Spleen (tissue), 11 donors: ENCODE measurements around the gene KLRB1. TPM values are rescaled to one million over a fixed set of nuclear protein-coding genes. Genes with fewer than 3 reads are reported as not detected.
"Not testable (repeated sequence)": the region's sequence is repeated elsewhere in the genome, so short reads cannot be mapped to it uniquely, and the experiment has no call there.

Source experiments
- DNase-seq: peaks from one replicate; pipeline ENCODE4 v3.0.0-alpha.2; 2020
- H3K27ac ChIP-seq, 8 donors: fragments of 200-600 bp; sonication (generic) in 7 of 8; 1 replicate in 4 of 8; 2 replicates in 4 of 8; pipeline versions ENCODE4 v1.5.0 to v1.8.0; 2016 to 2021; ENCODE audit warnings: inconsistent platforms in 4 of 8, mild to moderate bottlenecking in 4 of 8, moderate library complexity in 1 of 8
- H3K27me3 ChIP-seq, 7 donors: fragments of 200-600 bp; sonication (generic) in 6 of 7; replicated peaks in 1 of 7; 1 replicate in 4 of 7; 2 replicates in 3 of 7; pipeline versions ENCODE4 v1.5.0 to v1.8.0; 2016 to 2021; ENCODE audit warnings: inconsistent platforms in 3 of 7, mild to moderate bottlenecking in 1 of 7
- H3K36me3 ChIP-seq, 6 donors: fragments of 200-600 bp; sonication (generic) in 5 of 6; 1 replicate in 4 of 6; 2 replicates in 2 of 6; pipeline versions ENCODE4 v1.5.0 to v1.8.0; 2016 to 2021; ENCODE audit warnings: inconsistent platforms in 2 of 6
- H3K4me1 ChIP-seq, 6 donors: fragments of 200-600 bp; sonication (generic) in 5 of 6; 1 replicate in 3 of 6; 2 replicates in 3 of 6; pipeline versions ENCODE4 v1.5.0 to v1.8.0; 2016 to 2021; ENCODE audit warnings: inconsistent platforms in 3 of 6
- H3K4me3 ChIP-seq, 8 donors: fragments of 200-600 bp; sonication (generic) in 7 of 8; 1 replicate in 4 of 8; 2 replicates in 4 of 8; pipeline versions ENCODE4 v1.5.0 to v1.8.0; 2016 to 2021; ENCODE audit warnings: inconsistent platforms in 4 of 8, mild to moderate bottlenecking in 4 of 8, moderate library complexity in 2 of 8
- H3K9me3 ChIP-seq, 8 donors: fragments of 200-600 bp; sonication (generic) in 7 of 8; 1 replicate in 4 of 8; 2 replicates in 4 of 8; pipeline versions ENCODE4 v1.5.0 to v1.8.0; 2016 to 2021; ENCODE audit warnings: inconsistent platforms in 4 of 8
- CTCF ChIP-seq, 11 experiments: fragments of 200-600 bp in 7 of 11; fragments of 450-650 bp in 4 of 11; sonication (generic) in 4 of 11; IDR thresholded peaks in 8 of 11; conservative IDR thresholded peaks in 3 of 11; 1 replicate in 7 of 11; 2 replicates in 4 of 11; pipeline versions ENCODE4 v1.4.0 to v1.8.0; 2016 to 2021; ENCODE audit warnings: antibody characterized with exemption in 11 of 11, inconsistent platforms in 4 of 11, mild to moderate bottlenecking in 1 of 11
- POLR2A ChIP-seq, 3 donors: fragments of 450-650 bp; IDR thresholded peaks; one replicate each; pipeline ENCODE4 v1.5.1; 2017; ENCODE audit warnings: antibody characterized with exemption in 3 of 3, mild to moderate bottlenecking in 1 of 3
- POLR2AphosphoS5 ChIP-seq, 3 donors: sonication (generic); formaldehyde crosslinking; IDR thresholded peaks; one replicate each; pipeline ENCODE4 v1.5.1; 2017; ENCODE audit warnings: antibody characterized with exemption in 3 of 3
- WGBS, 5 donors: extraction: QIAGEN DNeasy Blood & Tissue Kit in 3 of 5; methylation state at CpG; one replicate each; pipeline versions ENCODE4 v1.1.5 to v1.1.7; 2013 to 2018; 5-methylcytosine and 5-hydroxymethylcytosine counted together
- intact Hi-C: fragments of 100-400 bp; cut with DNase I; formaldehyde crosslinking; loops from one replicate; pipeline ENCODE4 v1.15.0; 2023; ENCODE audit warnings: low total_unique reads
- polyA plus RNA-seq, 3 donors: library from polyadenylated mRNA; stranded (reverse); fragments of 200-250 nt; gene quantifications; one replicate each; pipeline ENCODE4 v1.2.1, GENCODE V29; 2013
- small RNA-seq, 4 donors: library from RNA; depleted of rRNA; stranded (forward); fragments of <200 nt; gene quantifications; one replicate each; pipeline ENCODE3, GENCODE V24; 2016
- total RNA-seq, 7 donors: library from RNA; depleted of rRNA in 3 of 7; stranded (reverse); fragments of >200 nt in 3 of 7; fragmentation: NEBNext Ultra II Directional in 4 of 7; extraction: Animal tissue kit (Norgen Biotek cat#: 25700) in 4 of 7; gene quantifications; one replicate each; pipeline versions ENCODE4 v1.1.0 to v1.2.1, GENCODE V29; 2016 to 2021
- donor health status: healthy with polysubstance abuse.
- donor health status: DM: no; HTN: no; CAD: no; lungs with moderate emphysema.
- donor health status: DM: no; HTN: no; CAD: no.
- donor health status: Bipolar disorder and iron deficiency.
- donor health status: healthy.
- donor health status: DM: no; HTN: no; CAD: no.
- donor health status: DM: yes; HTN: yes; CAD: no.

Gene KLRB1
- total and polyA plus RNA-seq, 10 donors: 4.9 to 28.2 (median 14.1) TPM

DNA sequence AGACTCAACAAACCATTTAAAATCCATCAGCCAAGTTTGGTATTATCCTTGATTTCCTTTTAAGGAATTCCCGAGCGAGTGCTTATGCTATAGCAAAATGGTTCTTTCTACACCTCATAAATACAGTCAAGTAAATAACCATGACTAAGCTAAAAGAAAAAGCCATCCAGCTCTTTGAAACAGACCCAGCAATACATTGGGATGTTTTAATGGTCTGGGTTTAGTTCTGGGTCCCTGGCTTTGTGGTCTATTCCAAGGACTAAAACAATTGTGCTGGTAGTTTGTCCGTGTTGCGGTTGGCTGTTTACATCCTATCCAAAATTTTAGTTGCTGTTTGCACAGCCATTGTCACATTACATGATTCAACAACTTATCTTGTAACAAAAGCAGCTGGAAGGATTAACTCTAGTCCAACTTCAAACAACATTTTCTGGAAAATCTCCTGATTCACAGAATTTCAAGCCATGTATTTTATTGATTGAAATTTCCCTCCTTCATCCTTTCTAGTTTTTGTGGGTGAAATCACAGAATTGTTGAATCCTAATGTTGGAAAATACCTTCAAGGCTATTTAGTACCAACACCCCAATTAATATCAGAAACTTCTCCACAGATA is 19.6 kb downstream of the KLRB1 start:
- Histone ChIP-seq H3K9me3 (no peaks in the 10 kb centered on the region), H3K4me1 (no peaks in the 10 kb centered on the region), H3K27ac (no peak overlapping the region), H3K36me3 (no peaks in the 10 kb centered on the region), H3K4me3 (no peak overlapping the region), H3K27me3 (no peaks in the 10 kb centered on the region)
- DNase-seq: no peak
- intact Hi-C loops: no loop called here
- 95 to 98% (median 96%) methylated on average over 4 of the region's 4 CpGs for WGBS, 5 donors
- no peak for TF ChIP-seq CTCF (IDR thresholded peaks at IDR 0.05 in 8 of 11, conservative IDR thresholded peaks at IDR 0.05 in 3 of 11)
- TF ChIP-seq POLR2AphosphoS5 (IDR thresholded peaks at IDR 0.05): no peak
- TF ChIP-seq POLR2A (IDR thresholded peaks at IDR 0.05): no peak

- 82 to 94% (median 90%) methylated on average over 2 of the region's 5 CpGs; no CpG with 5 or more reads in 1 of the 5 donors for WGBS, 5 donors
- H3K27ac ChIP-seq, intact Hi-C loops, H3K36me3 ChIP-seq, H3K4me3 ChIP-seq, H3K9me3 ChIP-seq, H3K27me3 ChIP-seq, H3K4me1 ChIP-seq, DNase-seq: not testable (repeated sequence)
Measured at GRCh38 chr12:9577729-9578128, 30.0 kb downstream of the KLRB1 start.

DNA sequence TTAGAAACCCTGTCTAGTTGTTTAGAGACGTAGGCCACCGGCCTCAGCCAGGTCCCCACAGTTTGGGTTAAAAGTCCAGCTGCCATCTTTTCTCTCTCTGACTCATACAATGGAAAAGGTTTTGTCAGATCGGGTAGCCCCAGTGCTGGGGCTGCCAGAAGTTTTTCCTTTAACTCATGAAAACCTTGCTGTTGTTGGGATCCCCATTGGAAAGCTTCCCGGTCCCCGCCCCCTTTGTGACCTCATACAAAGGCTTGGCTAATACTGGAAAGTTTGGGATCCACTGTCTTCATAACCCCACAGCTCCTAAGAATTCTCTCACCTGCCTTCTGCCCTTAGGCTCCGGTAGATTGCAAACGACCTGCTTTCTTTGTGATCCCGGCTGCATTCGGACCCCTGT is 40.6 kb downstream of the KLRB1 start:
- H3K4me1 ChIP-seq, H3K27me3 ChIP-seq, H3K27ac ChIP-seq, H3K9me3 ChIP-seq, DNase-seq, H3K36me3 ChIP-seq, H3K4me3 ChIP-seq, intact Hi-C loops: not testable (repeated sequence)
- 89 to 99% (median 95%) methylated on average over 7 to 9 of the region's 9 CpGs; no CpG with 5 or more reads in 1 of the 5 donors for WGBS, 5 donors

DNA sequence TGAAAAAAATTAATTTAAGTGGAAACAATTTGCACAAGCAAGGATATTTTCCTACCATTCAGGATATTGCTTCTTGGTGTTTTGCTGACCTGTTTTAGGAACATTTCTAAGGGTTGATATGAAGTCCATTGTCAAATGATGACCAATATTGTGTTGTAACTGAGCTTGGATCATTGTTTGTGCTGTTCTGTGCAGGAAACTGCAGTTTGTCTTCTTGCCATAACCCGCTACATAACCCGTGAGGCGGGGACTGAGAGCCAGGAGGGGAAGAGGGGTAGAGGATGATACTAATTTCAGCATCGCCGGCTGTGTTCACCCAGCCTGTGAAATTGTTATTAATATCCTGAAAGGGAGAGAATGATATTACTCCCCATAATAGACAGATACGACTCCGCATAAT is 41.6 kb downstream of the KLRB1 start:
- H3K4me1 ChIP-seq, H3K27ac ChIP-seq, H3K9me3 ChIP-seq, H3K27me3 ChIP-seq, H3K36me3 ChIP-seq, DNase-seq, H3K4me3 ChIP-seq, intact Hi-C loops: not testable (repeated sequence)
- 85 to 94% (median 90%) methylated on average over 7 of the region's 7 CpGs; no CpG with 5 or more reads in 1 of the 5 donors for WGBS, 5 donors

- intact Hi-C loops, H3K27me3 ChIP-seq, H3K4me1 ChIP-seq, H3K4me3 ChIP-seq, H3K9me3 ChIP-seq, H3K27ac ChIP-seq, DNase-seq, H3K36me3 ChIP-seq: not testable (repeated sequence)
- 83 to 93% (median 84%) methylated on average over 2 of the region's 2 CpGs; no CpG with 5 or more reads in 1 of the 5 donors for WGBS, 5 donors
Measured at GRCh38 chr12:9564418-9564817, 43.3 kb downstream of the KLRB1 start.

- H3K36me3 ChIP-seq, H3K4me1 ChIP-seq, H3K4me3 ChIP-seq, H3K27me3 ChIP-seq, H3K27ac ChIP-seq, H3K9me3 ChIP-seq, intact Hi-C loops, DNase-seq: not testable (repeated sequence)
- 90 to 100% (median 94%) methylated on average over 3 to 4 of the region's 5 CpGs; no CpG with 5 or more reads in 1 of the 5 donors for WGBS, 5 donors
Measured at GRCh38 chr12:9562841-9563453, 44.8 kb downstream of the KLRB1 start.

- intact Hi-C loops, H3K27me3 ChIP-seq, H3K4me1 ChIP-seq, DNase-seq, H3K36me3 ChIP-seq, H3K9me3 ChIP-seq, H3K27ac ChIP-seq, H3K4me3 ChIP-seq: not testable (repeated sequence)
- 68 to 81% (median 76%) methylated on average over 4 of the region's 4 CpGs; no CpG with 5 or more reads in 1 of the 5 donors for WGBS, 5 donors
Measured at GRCh38 chr12:9545489-9545888, 62.2 kb downstream of the KLRB1 start.

Small RNAs within 50 kb of the gene (small RNA-seq; reads per million reads assigned to genes)
- 0 reads per million in 4 donors for gene AC010186.4
- gene RNU6-700P: 0 reads per million in 4 donors

Other genes starting within 250 kb of the KLRB1 start
- gene CLEC2D, start 61.8 kb upstream of the KLRB1 start, total RNA-seq: 100 to 1,000 TPM in 1 of 7 donors, 10 to 100 TPM in 6; 74.9 to 131 (median 87.7) TPM
- 10 to 100 TPM; 20.8 to 48.5 (median 39.7) TPM for gene CLEC2D, start 61.8 kb upstream of the KLRB1 start, polyA plus RNA-seq
- 10 to 100 TPM in 6 of 7 donors, 1 to 10 TPM in 1; 6.3 to 18.1 (median 13.2) TPM for gene CLECL1, start 125.2 kb upstream of the KLRB1 start, total RNA-seq
- gene CLECL1, start 125.2 kb upstream of the KLRB1 start, polyA plus RNA-seq: 100 to 1,000 TPM in 1 of 3 donors, 10 to 100 TPM in 2; 24.2 to 103 (median 40.4) TPM
- 100 to 1,000 TPM in 1 of 7 donors, 10 to 100 TPM in 6; 29.5 to 123 (median 65.6) TPM for gene CD69, start 153.0 kb upstream of the KLRB1 start, total RNA-seq
- gene CD69, start 153.0 kb upstream of the KLRB1 start, polyA plus RNA-seq: 10 to 100 TPM; 49.2 to 71.6 (median 55.1) TPM
- gene KLRF1, start 219.6 kb upstream of the KLRB1 start, total RNA-seq: 10 to 100 TPM in 4 of 7 donors, 1 to 10 TPM in 3; 7.9 to 22.6 (median 11.4) TPM
- gene KLRF1, start 219.6 kb upstream of the KLRB1 start, polyA plus RNA-seq: 10 to 100 TPM in 1 of 3 donors, 1 to 10 TPM in 2; 8.4 to 10.2 (median 8.6) TPM